Stimulated activated CD4-positive, alpha-beta T cell treated with anti-CD3 and anti-CD28 coated beads, Interleukin-15, amount 100 ng/mL, for 1 hour (primary cell): ENCODE data around the gene PRDX5.

Source experiments
- DNase-seq, 2 donors: peaks; one replicate each; pipeline ENCODE4 v3.0.0-alpha.2; 2020; ENCODE audit warnings: low read depth in 1 of 2, low spot score in 1 of 2

Gene PRDX5

GRCh38 chr11:64317961-64318765 lies at the start of gene PRDX5:
TSS of gene PRDX5 (plus strand) at chr11:64318121. CDS start at chr11:64318216, 95 bp downstream.
- DNase-seq, result peak; percentile 87 to 89

GRCh38 chr11:64268893-64269539 lies 48.9 kb upstream of the PRDX5 start:
- no peak for DNase-seq

GRCh38 chr11:64269540-64270220 lies 48.2 kb upstream of the PRDX5 start:
- DNase-seq, result peak; percentile 95 to 98

GRCh38 chr11:64275031-64275800 lies 42.7 kb upstream of the PRDX5 start:
- DNase-seq, result no peak

GRCh38 chr11:64275841-64276240 lies 42.1 kb upstream of the PRDX5 start:
- no peak for DNase-seq

GRCh38 chr11:64276653-64277431 lies 41.1 kb upstream of the PRDX5 start:
- DNase-seq, result no peak

- DNase-seq, result no peak
These were observed 39.2 kb upstream of the PRDX5 start for GRCh38 chr11:64278576-64279190.

GRCh38 chr11:64281957-64282770 lies 35.8 kb upstream of the PRDX5 start:
- DNase-seq, result no peak

GRCh38 chr11:64283092-64283491 lies 34.8 kb upstream of the PRDX5 start:
- DNase-seq, result no peak

- peak; percentile 84 to 89 for DNase-seq
These were observed 33.6 kb upstream of the PRDX5 start, which contains the start of gene BAD for GRCh38 chr11:64284048-64284961. TSS of gene BAD (minus strand) at chr11:64284665. CDS start at chr11:64284368, 297 bp downstream.

GRCh38 chr11:64284962-64285884 lies 32.7 kb upstream of the PRDX5 start, which contains the start of gene GPR137:
TSS of gene GPR137 (plus strand) at chr11:64285848. CDS start at chr11:64286525, 677 bp downstream.
- peak; percentile 90 to 91 for DNase-seq

GRCh38 chr11:64285885-64286800 lies 31.8 kb upstream of the PRDX5 start:
- no peak for DNase-seq

GRCh38 chr11:64286801-64287159 lies 31.1 kb upstream of the PRDX5 start:
- DNase-seq, result no peak

GRCh38 chr11:64287676-64288352 lies 30.1 kb upstream of the PRDX5 start:
- DNase-seq, result no peak

- no peak for DNase-seq
These were observed 29.6 kb upstream of the PRDX5 start for GRCh38 chr11:64288353-64288750.
